ENCODE results near the gene ZNF608. TPM values are rescaled to one million over a fixed set of nuclear protein-coding genes. Genes with fewer than 3 reads are reported as not detected.

ZNF608 gene
- total RNA-seq, 1 donor from 2014 or later: 35.0 TPM

GRCh38 chr5:124718380-124718789, 28.1 kb downstream of the ZNF608 start:
- TF ChIP-seq CTCF (IDR thresholded peaks at IDR 0.05; ENCODE audit: unreplicated experiment): no peak
- Mint-ChIP-seq H3K27ac (peak overlapping the region; percentile 14), H3K9me3 (no peaks in the 10 kb centered on the region), H3K4me1 (peaks cover 39% of the 10 kb centered on the region), H3K36me3 (no peaks in the 10 kb centered on the region), H3K27me3 (ENCODE audit: low read depth) (no peaks in the 10 kb centered on the region), H3K4me3 (no peak overlapping the region)
- no peak for DNase-seq (ENCODE audit: low spot score in 2 of 2, unreplicated experiment in 2 of 2)

- Mint-ChIP-seq H3K27me3 (ENCODE audit: low read depth) (no peaks in the 10 kb centered on the region), H3K36me3 (peaks cover 3% of the 10 kb centered on the region), H3K4me3 (no peak overlapping the region), H3K9me3 (no peaks in the 10 kb centered on the region), H3K27ac (no peak overlapping the region), H3K4me1 (peaks cover 36% of the 10 kb centered on the region)
- TF ChIP-seq CTCF (IDR thresholded peaks at IDR 0.05; ENCODE audit: unreplicated experiment): no peak
- no peak for DNase-seq (ENCODE audit: low spot score in 2 of 2, unreplicated experiment in 2 of 2)
Observed at GRCh38 chr5:124716169-124716568, 30.3 kb downstream of the ZNF608 start.

GRCh38 chr5:124714910-124715309, 31.5 kb downstream of the ZNF608 start:
- Mint-ChIP-seq H3K36me3 (peaks cover 3% of the 10 kb centered on the region), H3K9me3 (no peaks in the 10 kb centered on the region), H3K4me3 (no peak overlapping the region), H3K27ac (no peak overlapping the region), H3K4me1 (peaks cover 37% of the 10 kb centered on the region), H3K27me3 (ENCODE audit: low read depth) (no peaks in the 10 kb centered on the region)
- TF ChIP-seq CTCF (IDR thresholded peaks at IDR 0.05; ENCODE audit: unreplicated experiment): no peak
- no peak for DNase-seq (ENCODE audit: low spot score in 2 of 2, unreplicated experiment in 2 of 2)

GRCh38 chr5:124713595-124713994, 32.8 kb downstream of the ZNF608 start:
- peaks cover 3% of the 10 kb centered on the region for H3K36me3 Mint-ChIP-seq
- no peaks in the 10 kb centered on the region for H3K9me3 Mint-ChIP-seq
- H3K4me3 Mint-ChIP-seq: no peak overlapping the region
- DNase-seq (ENCODE audit: low spot score in 2 of 2, unreplicated experiment in 2 of 2): no peak
- TF ChIP-seq CTCF (IDR thresholded peaks at IDR 0.05; ENCODE audit: unreplicated experiment): no peak
- no peak overlapping the region for H3K27ac Mint-ChIP-seq
- H3K27me3 Mint-ChIP-seq (ENCODE audit: low read depth): no peaks in the 10 kb centered on the region
- peaks cover 37% of the 10 kb centered on the region for H3K4me1 Mint-ChIP-seq

GRCh38 chr5:124712731-124713305, 33.6 kb downstream of the ZNF608 start:
- Mint-ChIP-seq H3K9me3 (no peaks in the 10 kb centered on the region), H3K36me3 (peaks cover 3% of the 10 kb centered on the region), H3K27ac (no peak overlapping the region), H3K4me3 (no peak overlapping the region), H3K27me3 (ENCODE audit: low read depth) (no peaks in the 10 kb centered on the region), H3K4me1 (peaks cover 37% of the 10 kb centered on the region)
- DNase-seq (ENCODE audit: low spot score in 2 of 2, unreplicated experiment in 2 of 2): no peak
- TF ChIP-seq CTCF (IDR thresholded peaks at IDR 0.05; ENCODE audit: unreplicated experiment): no peak

GRCh38 chr5:124708086-124708485, 38.4 kb downstream of the ZNF608 start:
- Mint-ChIP-seq H3K9me3 (no peaks in the 10 kb centered on the region), H3K27me3 (ENCODE audit: low read depth) (no peaks in the 10 kb centered on the region), H3K27ac (no peak overlapping the region), H3K4me1 (peaks cover 69% of the 10 kb centered on the region), H3K4me3 (no peak overlapping the region), H3K36me3 (peaks cover 1% of the 10 kb centered on the region)
- TF ChIP-seq CTCF (IDR thresholded peaks at IDR 0.05; ENCODE audit: unreplicated experiment): no peak
- DNase-seq (ENCODE audit: low spot score in 2 of 2, unreplicated experiment in 2 of 2): no peak

Data from mesothelial cell of epicardium (in vitro differentiated cells).